GM12878 (cell line): ENCODE measurements around the gene NCF4. TPM values are rescaled to one million over a fixed set of nuclear protein-coding genes. Genes with fewer than 3 reads are reported as not detected.

Source experiments
- ATAC-seq: fragments of 200-7000 bp; cut with Tn5 transposase; 3 replicates; pipeline ENCODE4 v1.9.1; 2020; ENCODE audit warnings: mild to moderate bottlenecking, moderate library complexity
- BruUV-seq: library from RNA; stranded (reverse); fragments of 400-500 nt; replicated peaks from 2 replicates; lab custom pipeline; 2021; lab: Mats Ljungman, UMichigan
- CTCF ChIA-PET: fragments of 300-600 bp; sonication (Branson Sonifier 250); formaldehyde crosslinking; extraction: SDS; loops from one replicate; lab custom pipeline; 2021; ENCODE audit warnings: inconsistent platforms; lab: Yijun Ruan, JAX
- POLR2A ChIA-PET: fragments of 350-600 bp; formaldehyde crosslinking; extraction: SDS; loops from one replicate; lab custom pipeline; 2021; ENCODE audit warnings: inconsistent platforms; lab: Charles Lee
- RAD21 ChIA-PET: fragments of 300-600 bp; sonication (Branson Sonifier 250); formaldehyde crosslinking; loops from one replicate; lab custom pipeline; 2023; ENCODE audit warnings: antibody characterized with exemption; ENCODE audit not compliant: unreplicated experiment; lab: Charles Lee
- SMC1A ChIA-PET: fragments of 300-600 bp; sonication (Branson Sonifier 250); formaldehyde crosslinking; loops from one replicate; lab custom pipeline; 2023; ENCODE audit not compliant: unreplicated experiment, uncharacterized antibody; lab: Charles Lee
- DNase-seq: peaks from one replicate; pipeline ENCODE4 v3.0.0-alpha.2; 2011; ENCODE audit warnings: low read depth, low spot score
- FAIRE-seq: peaks from 3 replicates; lab custom pipeline; 2011; peaks lifted over from hg19 to GRCh38; lab: Jason Lieb, UNC
- H2AFZ ChIP-seq: 2 replicates; pipeline ENCODE4 v1.6.0; 2011; ENCODE audit warnings: low read depth, low read length, control low read depth; ENCODE audit not compliant: control insufficient read depth
- H3K27ac ChIP-seq: 2 replicates; pipeline ENCODE4 v1.5.1; 2011; ENCODE audit warnings: control low read depth; ENCODE audit not compliant: control insufficient read depth, insufficient read depth
- H3K27me3 ChIP-seq, 2 experiments: replicated peaks in 1 of 2; 2 replicates each; pipeline versions ENCODE4 v1.6.0 to v1.6.1; 2011; ENCODE audit warnings: low read length in 1 of 2; ENCODE audit not compliant: control insufficient read depth in 2 of 2, insufficient read depth in 2 of 2
- H3K36me3 ChIP-seq, 2 experiments: 2 replicates each; pipeline ENCODE4 v1.5.1; 2011; ENCODE audit warnings: low read length in 1 of 2; ENCODE audit not compliant: control insufficient read depth in 2 of 2, insufficient read depth in 2 of 2
- H3K4me1 ChIP-seq: 2 replicates; pipeline ENCODE4 v1.6.1; 2011; ENCODE audit warnings: mild to moderate bottlenecking, low read length, moderate library complexity, mixed read lengths; ENCODE audit not compliant: control insufficient read depth, insufficient read depth
- H3K4me2 ChIP-seq: 2 replicates; pipeline ENCODE4 v1.6.0; 2011; ENCODE audit warnings: control low read depth; ENCODE audit not compliant: control insufficient read depth, insufficient read depth
- H3K4me3 ChIP-seq: fragments of 200-600 bp; sonication (generic); 2 replicates; pipeline ENCODE4 v1.5.1; 2016
- H3K79me2 ChIP-seq: 2 replicates; pipeline ENCODE4 v1.6.0; 2011; ENCODE audit warnings: low read length; ENCODE audit not compliant: control insufficient read depth, insufficient read depth
- H3K9ac ChIP-seq: 2 replicates; pipeline ENCODE4 v1.8.0; 2011; ENCODE audit warnings: low read length, control low read depth, mixed read lengths; ENCODE audit not compliant: control insufficient read depth, insufficient read depth
- H3K9me3 ChIP-seq: replicated peaks from 3 replicates; pipeline ENCODE4 v1.5.1; 2011; ENCODE audit warnings: mild to moderate bottlenecking, low read length; ENCODE audit not compliant: control insufficient read depth, insufficient read depth
- H4K20me1 ChIP-seq: 2 replicates; pipeline ENCODE4 v1.6.0; 2011; ENCODE audit not compliant: control insufficient read depth, insufficient read depth
- BHLHE40 ChIP-seq, 2 experiments: fragments of 450-650 bp in 1 of 2; IDR thresholded peaks; 2 replicates each; pipeline ENCODE4 v1.6.1; 2011 to 2017; ENCODE audit warnings: low read depth in 2 of 2, borderline replicate concordance in 1 of 2, improper control_type of control experiment in 1 of 2, low read length in 1 of 2, mild to moderate bottlenecking in 1 of 2
- CBFB ChIP-seq: IDR thresholded peaks from 2 replicates; pipeline ENCODE4 v1.6.1; 2016; ENCODE audit warnings: antibody characterized with exemption, low read depth
- CHD4 ChIP-seq: fragments of 200-600 bp; sonication (generic); IDR thresholded peaks from 2 replicates; pipeline ENCODE4 v1.6.1; 2016; ENCODE audit warnings: mild to moderate bottlenecking
- ETV6 ChIP-seq, 2 experiments: fragments of 450-650 bp in 1 of 2; IDR thresholded peaks in 1 of 2; conservative IDR thresholded peaks in 1 of 2; 2 replicates each; pipeline ENCODE4 v1.6.1; 2014; ENCODE audit warnings: antibody characterized with exemption in 1 of 2, borderline replicate concordance in 1 of 2, low read depth in 1 of 2, mild to moderate bottlenecking in 1 of 2, moderate library complexity in 1 of 2
- KDM1A ChIP-seq: fragments of 200-600 bp; sonication (generic); IDR thresholded peaks from 2 replicates; pipeline ENCODE4 v1.6.1; 2016; ENCODE audit warnings: borderline replicate concordance
- KLF5 ChIP-seq: fragments of 450-650 bp; IDR thresholded peaks from 2 replicates; pipeline ENCODE4 v1.6.1; 2014; ENCODE audit warnings: mild to moderate bottlenecking; ENCODE audit not compliant: partially characterized antibody
- NFYB ChIP-seq: IDR thresholded peaks from 2 replicates; pipeline ENCODE4 v1.6.1; 2011; ENCODE audit warnings: low read depth, mild to moderate bottlenecking, low read length, improper control_type of control experiment, moderate library complexity; ENCODE audit not compliant: insufficient read depth
- POLR2AphosphoS5 ChIP-seq: IDR thresholded peaks from 2 replicates; pipeline ENCODE4 v1.6.1; 2011; ENCODE audit warnings: mild to moderate bottlenecking, low read length, inconsistent platforms
- SMARCA5 ChIP-seq: fragments of 450-650 bp; IDR thresholded peaks from 2 replicates; pipeline ENCODE4 v1.6.1; 2017; ENCODE audit warnings: mild to moderate bottlenecking
- YBX1 ChIP-seq: fragments of 450-650 bp; IDR thresholded peaks from 2 replicates; pipeline ENCODE4 v1.6.1; 2016; ENCODE audit warnings: antibody characterized with exemption
- ZNF24 ChIP-seq: fragments of 450-650 bp; IDR thresholded peaks from 2 replicates; pipeline ENCODE4 v1.6.1; 2017; ENCODE audit warnings: antibody characterized with exemption, mild to moderate bottlenecking
- in situ Hi-C: fragments of 300-500 bp; cut with MboI; formaldehyde crosslinking; loops from 9 replicates; pipeline ENCODE4 v1.14.3; 2018; ENCODE audit warnings: mixed read lengths
- intact Hi-C: fragments of 100-400 bp; cut with micrococcal nuclease; formaldehyde crosslinking; loops from one replicate; pipeline ENCODE4 v1.14.2; 2022; ENCODE audit not compliant: unreplicated experiment
- polyA plus RNA-seq, 11 experiments: library from polyadenylated mRNA; depleted of rRNA in 4 of 11; unstranded in 6 of 11; stranded (reverse) in 5 of 11; fragments of >200 nt; fragmentation: Nextera tagmentation in 4 of 11; fragmentation: Illumina TruSeq in 1 of 11; extraction: Ambion mirVana in 4 of 11; extraction: Trizol in 1 of 11; gene quantifications; 1 replicate in 1 of 11; 2 replicates in 10 of 11; pipeline versions ENCODE4 v1.2.1 to v1.2.3, GENCODE V29; 2011 to 2016; ENCODE audit warnings: inconsistent platforms in 2 of 11, missing spikeins in 2 of 11, low read depth in 1 of 11
- total RNA-seq, 4 experiments: library from RNA; depleted of rRNA in 3 of 4; stranded (reverse); fragments of >200 nt in 3 of 4; fragmentation: Illumina TruSeq in 1 of 4; extraction: Trizol in 1 of 4; gene quantifications; 2 replicates each; pipeline versions ENCODE4 v1.2.1 to v1.2.3, GENCODE V29; 2013 to 2021
- TF ChIP-seq, protein P1 (sequence below): fragments of 150-350 bp; IDR thresholded peaks from 2 replicates; pipeline ENCODE4 v1.6.1; 2016; ENCODE audit warnings: low read depth, low read length
- TF ChIP-seq, protein P2 (sequence below), 3 experiments: IDR thresholded peaks in 2 of 3; conservative IDR thresholded peaks in 1 of 3; 2 replicates each; pipeline ENCODE4 v1.5.1; 2011; ENCODE audit warnings: low read depth in 3 of 3, low read length in 3 of 3, mild to moderate bottlenecking in 3 of 3, control low read depth in 2 of 3, moderate library complexity in 2 of 3, inconsistent platforms in 1 of 3, mixed read lengths in 1 of 3; ENCODE audit not compliant: control insufficient read depth in 2 of 3, insufficient read depth in 1 of 3; ENCODE audit errors: extremely low read depth in 1 of 3
- TF ChIP-seq, protein P3 (sequence below): fragments of 450-650 bp; IDR thresholded peaks from 2 replicates; pipeline ENCODE4 v1.6.1; 2016; ENCODE audit warnings: mild to moderate bottlenecking
- TF ChIP-seq, protein P4 (sequence below): IDR thresholded peaks from 2 replicates; pipeline ENCODE4 v1.6.1; 2012; ENCODE audit warnings: low read depth, low read length, improper control_type of control experiment

Gene NCF4
- total and polyA plus RNA-seq, 10 of the 15 experiments (the other 5 are each of a cell fraction or from before 2014, with no cell fraction given) = 22.9 to 136 (median 72.5) TPM

DNA sequence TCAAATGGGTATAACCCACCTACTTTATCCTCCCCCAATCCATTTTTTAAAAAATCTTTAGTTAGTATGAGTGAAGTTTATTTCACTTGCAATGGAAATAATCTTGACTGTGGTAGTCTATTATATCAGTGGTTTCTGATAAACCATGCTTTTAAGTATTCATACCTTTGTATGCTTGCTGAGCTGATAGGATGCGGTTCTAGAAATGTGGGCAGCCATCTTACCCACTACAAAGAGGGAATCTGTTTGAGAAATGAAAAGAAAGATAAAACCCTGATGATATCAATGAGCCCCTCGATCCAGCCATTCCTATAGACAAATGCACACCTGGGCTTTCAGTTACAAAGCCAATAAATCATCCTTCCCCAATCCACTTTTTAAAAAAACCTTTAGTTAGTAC, 30.2 kb upstream of the NCF4 start (continued):
- TF ChIP-seq, protein P1, sequence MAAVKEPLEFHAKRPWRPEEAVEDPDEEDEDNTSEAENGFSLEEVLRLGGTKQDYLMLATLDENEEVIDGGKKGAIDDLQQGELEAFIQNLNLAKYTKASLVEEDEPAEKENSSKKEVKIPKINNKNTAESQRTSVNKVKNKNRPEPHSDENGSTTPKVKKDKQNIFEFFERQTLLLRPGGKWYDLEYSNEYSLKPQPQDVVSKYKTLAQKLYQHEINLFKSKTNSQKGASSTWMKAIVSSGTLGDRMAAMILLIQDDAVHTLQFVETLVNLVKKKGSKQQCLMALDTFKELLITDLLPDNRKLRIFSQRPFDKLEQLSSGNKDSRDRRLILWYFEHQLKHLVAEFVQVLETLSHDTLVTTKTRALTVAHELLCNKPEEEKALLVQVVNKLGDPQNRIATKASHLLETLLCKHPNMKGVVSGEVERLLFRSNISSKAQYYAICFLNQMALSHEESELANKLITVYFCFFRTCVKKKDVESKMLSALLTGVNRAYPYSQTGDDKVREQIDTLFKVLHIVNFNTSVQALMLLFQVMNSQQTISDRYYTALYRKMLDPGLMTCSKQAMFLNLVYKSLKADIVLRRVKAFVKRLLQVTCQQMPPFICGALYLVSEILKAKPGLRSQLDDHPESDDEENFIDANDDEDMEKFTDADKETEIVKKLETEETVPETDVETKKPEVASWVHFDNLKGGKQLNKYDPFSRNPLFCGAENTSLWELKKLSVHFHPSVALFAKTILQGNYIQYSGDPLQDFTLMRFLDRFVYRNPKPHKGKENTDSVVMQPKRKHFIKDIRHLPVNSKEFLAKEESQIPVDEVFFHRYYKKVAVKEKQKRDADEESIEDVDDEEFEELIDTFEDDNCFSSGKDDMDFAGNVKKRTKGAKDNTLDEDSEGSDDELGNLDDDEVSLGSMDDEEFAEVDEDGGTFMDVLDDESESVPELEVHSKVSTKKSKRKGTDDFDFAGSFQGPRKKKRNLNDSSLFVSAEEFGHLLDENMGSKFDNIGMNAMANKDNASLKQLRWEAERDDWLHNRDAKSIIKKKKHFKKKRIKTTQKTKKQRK = no peak
- no peak for TF ChIP-seq YBX1
- TF ChIP-seq, all 136 proteins: peak for 0

DNA sequence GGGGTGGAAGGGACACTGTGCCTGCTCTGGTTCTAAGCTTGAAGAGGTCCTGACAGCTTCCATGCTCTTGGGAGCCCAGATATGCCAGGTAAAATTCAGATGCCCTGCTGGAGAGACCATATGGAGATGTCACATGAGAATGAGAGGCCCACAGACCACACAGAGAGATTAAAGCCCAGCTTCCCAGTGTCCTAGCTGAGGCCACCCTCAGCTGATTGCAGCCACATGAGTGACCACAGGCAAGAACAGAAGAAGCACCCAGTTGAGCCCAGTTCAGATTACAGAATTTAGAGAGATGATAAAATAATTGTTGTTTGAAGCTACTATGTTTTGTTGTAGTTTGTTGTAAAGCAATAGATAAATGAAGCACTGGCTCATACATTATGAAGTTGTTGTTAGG, 29.6 kb upstream of the NCF4 start:
- ChIA-PET CTCF (interaction anchor here (0.6 to 1.8 kb wide), 2 partner anchors 25 to 297 kb away, joined by 3 to 5 read pairs; no protein-coding TSS in a partner anchor), RAD21 (no interaction called here), POLR2A (no interaction called here), SMC1A (interaction anchor here (1.0 kb wide), 1 partner anchor 11 kb away, joined by 3 read pairs; no protein-coding TSS in a partner anchor)
- Histone ChIP-seq H3K79me2 (no peaks in the 10 kb centered on the region), H3K4me3 (no peak overlapping the region), H3K36me3 (no peaks in the 10 kb centered on the region), H2AFZ (no peak overlapping the region), H3K4me2 (no peak overlapping the region), H3K4me1 (peaks cover 2% of the 10 kb centered on the region; the same call in 1 of the 2 replicates), H3K27me3 (peaks cover 0 to 3% of the 10 kb centered on the region in 2 experiments; a peak in 1 of 4 replicates), H3K9me3 (no peaks in the 10 kb centered on the region; the same call in 2 of the 3 replicates), H3K27ac (no peak overlapping the region), H4K20me1 (no peaks in the 10 kb centered on the region), H3K9ac (no peak overlapping the region)
- FAIRE-seq (no peak), DNase-seq (no peak), ATAC-seq (no peak)
- intact Hi-C loops (no loop called here), in situ Hi-C loops (no loop called here)
- no TSS peak for BruUV-seq
- TF ChIP-seq KDM1A (no peak), CHD4 (no peak), ZNF24 (no peak), SMARCA5 (no peak), NFYB (no peak), KLF5 (no peak), YBX1 (no peak), POLR2AphosphoS5 (no peak), CBFB (no peak), BHLHE40 (IDR thresholded peaks at IDR 0.05; ENCODE audit: borderline replicate concordance in 1 of 2, low read depth in 2 of 2, low read length in 1 of 2) (no peak), ETV6 (conservative IDR thresholded peaks at IDR 0.05 in 1 of 2, IDR thresholded peaks at IDR 0.05 in 1 of 2; ENCODE audit: borderline replicate concordance in 1 of 2, low read depth in 1 of 2) (no peak)
- TF ChIP-seq, protein P2, sequence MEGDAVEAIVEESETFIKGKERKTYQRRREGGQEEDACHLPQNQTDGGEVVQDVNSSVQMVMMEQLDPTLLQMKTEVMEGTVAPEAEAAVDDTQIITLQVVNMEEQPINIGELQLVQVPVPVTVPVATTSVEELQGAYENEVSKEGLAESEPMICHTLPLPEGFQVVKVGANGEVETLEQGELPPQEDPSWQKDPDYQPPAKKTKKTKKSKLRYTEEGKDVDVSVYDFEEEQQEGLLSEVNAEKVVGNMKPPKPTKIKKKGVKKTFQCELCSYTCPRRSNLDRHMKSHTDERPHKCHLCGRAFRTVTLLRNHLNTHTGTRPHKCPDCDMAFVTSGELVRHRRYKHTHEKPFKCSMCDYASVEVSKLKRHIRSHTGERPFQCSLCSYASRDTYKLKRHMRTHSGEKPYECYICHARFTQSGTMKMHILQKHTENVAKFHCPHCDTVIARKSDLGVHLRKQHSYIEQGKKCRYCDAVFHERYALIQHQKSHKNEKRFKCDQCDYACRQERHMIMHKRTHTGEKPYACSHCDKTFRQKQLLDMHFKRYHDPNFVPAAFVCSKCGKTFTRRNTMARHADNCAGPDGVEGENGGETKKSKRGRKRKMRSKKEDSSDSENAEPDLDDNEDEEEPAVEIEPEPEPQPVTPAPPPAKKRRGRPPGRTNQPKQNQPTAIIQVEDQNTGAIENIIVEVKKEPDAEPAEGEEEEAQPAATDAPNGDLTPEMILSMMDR (IDR thresholded peaks at IDR 0.05 in 2 of 3, conservative IDR thresholded peaks at IDR 0.05 in 1 of 3; ENCODE audit: control insufficient read depth in 2 of 3, extremely low read depth in 1 of 3, insufficient read depth in 1 of 3, low read depth in 3 of 3, low read length in 3 of 3) = no peak
- TF ChIP-seq, protein P3, sequence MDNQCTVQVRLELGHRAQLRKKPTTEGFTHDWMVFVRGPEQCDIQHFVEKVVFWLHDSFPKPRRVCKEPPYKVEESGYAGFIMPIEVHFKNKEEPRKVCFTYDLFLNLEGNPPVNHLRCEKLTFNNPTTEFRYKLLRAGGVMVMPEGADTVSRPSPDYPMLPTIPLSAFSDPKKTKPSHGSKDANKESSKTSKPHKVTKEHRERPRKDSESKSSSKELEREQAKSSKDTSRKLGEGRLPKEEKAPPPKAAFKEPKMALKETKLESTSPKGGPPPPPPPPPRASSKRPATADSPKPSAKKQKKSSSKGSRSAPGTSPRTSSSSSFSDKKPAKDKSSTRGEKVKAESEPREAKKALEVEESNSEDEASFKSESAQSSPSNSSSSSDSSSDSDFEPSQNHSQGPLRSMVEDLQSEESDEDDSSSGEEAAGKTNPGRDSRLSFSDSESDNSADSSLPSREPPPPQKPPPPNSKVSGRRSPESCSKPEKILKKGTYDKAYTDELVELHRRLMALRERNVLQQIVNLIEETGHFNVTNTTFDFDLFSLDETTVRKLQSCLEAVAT = no peak
- TF ChIP-seq, protein P4, sequence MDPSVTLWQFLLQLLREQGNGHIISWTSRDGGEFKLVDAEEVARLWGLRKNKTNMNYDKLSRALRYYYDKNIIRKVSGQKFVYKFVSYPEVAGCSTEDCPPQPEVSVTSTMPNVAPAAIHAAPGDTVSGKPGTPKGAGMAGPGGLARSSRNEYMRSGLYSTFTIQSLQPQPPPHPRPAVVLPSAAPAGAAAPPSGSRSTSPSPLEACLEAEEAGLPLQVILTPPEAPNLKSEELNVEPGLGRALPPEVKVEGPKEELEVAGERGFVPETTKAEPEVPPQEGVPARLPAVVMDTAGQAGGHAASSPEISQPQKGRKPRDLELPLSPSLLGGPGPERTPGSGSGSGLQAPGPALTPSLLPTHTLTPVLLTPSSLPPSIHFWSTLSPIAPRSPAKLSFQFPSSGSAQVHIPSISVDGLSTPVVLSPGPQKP = no peak
